MCF 10A (cell line): ENCODE results near the gene PCA3. TPM values are rescaled to one million over a fixed set of nuclear protein-coding genes. Genes with fewer than 3 reads are reported as not detected.

Experiments
- Bru-seq: library from RNA; stranded (reverse); fragments of 400-500 nt; gene quantifications from one replicate; lab custom pipeline; 2021; lab: Mats Ljungman, UMichigan
- BruChase-seq, 2 experiments: library from RNA; stranded (reverse); fragments of 400-500 nt; gene quantifications; one replicate each; lab custom pipeline; 2021; lab: Mats Ljungman, UMichigan
- BruUV-seq: library from RNA; stranded (reverse); fragments of 400-500 nt; replicated peaks from 2 replicates; lab custom pipeline; 2021; lab: Mats Ljungman, UMichigan
- CTCF ChIA-PET: fragments of 300-600 bp; sonication (Branson Sonifier 250); formaldehyde crosslinking; extraction: SDS; loops from one replicate; lab custom pipeline; 2021; ENCODE audit warnings: antibody characterized with exemption, inconsistent platforms; lab: Yijun Ruan, JAX
- POLR2A ChIA-PET: fragments of 300-600, 350-650 bp; sonication (Branson Sonifier 250); formaldehyde crosslinking; extraction: SDS; loops from one replicate; lab custom pipeline; 2020; ENCODE audit warnings: antibody characterized with exemption, inconsistent platforms; lab: Yijun Ruan, JAX
- DNase-seq: peaks from one replicate; pipeline ENCODE4 v3.0.0-alpha.2; 2018; ENCODE audit not compliant: unreplicated experiment
- H3K27ac Mint-ChIP-seq: one replicate; pipeline ENCODE4 v1.8.0; 2022; ENCODE audit warnings: mild to moderate bottlenecking, low read depth, mixed read lengths; ENCODE audit not compliant: unreplicated experiment
- H3K27me3 Mint-ChIP-seq: one replicate; pipeline ENCODE4 v1.8.0; 2022; ENCODE audit warnings: mixed read lengths; ENCODE audit not compliant: insufficient read depth, unreplicated experiment
- H3K36me3 Mint-ChIP-seq: one replicate; pipeline ENCODE4 v1.8.0; 2022; ENCODE audit warnings: mild to moderate bottlenecking, moderate library complexity, mixed read lengths; ENCODE audit not compliant: insufficient read depth, unreplicated experiment
- H3K4me1 Mint-ChIP-seq: one replicate; pipeline ENCODE4 v1.8.0; 2022; ENCODE audit warnings: mixed read lengths; ENCODE audit not compliant: insufficient read depth, unreplicated experiment
- H3K4me3 Mint-ChIP-seq: one replicate; pipeline ENCODE4 v1.8.0; 2022; ENCODE audit warnings: mild to moderate bottlenecking, moderate library complexity, mixed read lengths; ENCODE audit not compliant: unreplicated experiment
- H3K9me3 Mint-ChIP-seq: one replicate; pipeline ENCODE4 v1.8.0; 2022; ENCODE audit warnings: mixed read lengths; ENCODE audit not compliant: unreplicated experiment
- intact Hi-C: fragments of 100-400 bp; cut with micrococcal nuclease; formaldehyde crosslinking; loops from 2 replicates; pipeline ENCODE4 v1.14.1; 2022
- long read RNA-seq: library from polyadenylated mRNA; stranded (forward); transcript quantifications from one replicate; pipeline ENCODE4 v2.0.0, GENCODE V29; 2022
- total RNA-seq: library from RNA; stranded (reverse); gene quantifications from 2 replicates; pipeline ENCODE4 v1.2.3, GENCODE V29; 2022
- TF ChIP-seq, protein P1 (sequence below): fragments of 200-600 bp; IDR thresholded peaks from one replicate; pipeline ENCODE4 v1.8.0; 2022; ENCODE audit warnings: antibody characterized with exemption, mild to moderate bottlenecking; ENCODE audit not compliant: unreplicated experiment

Gene PCA3
- total RNA-seq (not detected in 2 replicates), Bru-seq, nascent RNA (percentile 3 among the genes with signal in this experiment), BruChase-seq, experiment 1, labeled RNA remaining after a 6-hour chase (percentile 8 among the genes with signal in this experiment), BruChase-seq, experiment 2, labeled RNA remaining after a 2-hour chase (percentile 5 among the genes with signal in this experiment)
- long read RNA-seq, result 0 reads

DNA sequence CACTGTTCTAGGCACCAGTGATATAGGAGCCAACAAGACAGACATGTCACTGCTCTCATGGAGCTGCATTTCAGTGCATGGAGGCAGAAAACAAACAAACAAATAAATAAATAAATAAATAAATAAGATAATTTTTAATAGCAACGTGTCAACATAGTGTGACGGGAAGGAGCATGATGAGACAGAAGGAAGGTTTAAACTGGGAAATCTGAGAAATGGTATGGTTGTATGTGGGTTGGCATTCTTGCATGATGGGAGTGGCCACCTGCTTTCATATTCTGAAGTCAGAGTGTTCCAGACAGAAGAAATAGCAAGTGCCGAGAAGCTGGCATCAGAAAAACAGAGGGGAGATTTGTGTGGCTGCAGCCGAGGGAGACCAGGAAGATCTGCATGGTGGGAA is at the start of gene PCA3:
PCA3 (plus strand) TSS at position 301 of the 400 bp plus-strand sequence.
- intact Hi-C loops, result no loop called here

DNA sequence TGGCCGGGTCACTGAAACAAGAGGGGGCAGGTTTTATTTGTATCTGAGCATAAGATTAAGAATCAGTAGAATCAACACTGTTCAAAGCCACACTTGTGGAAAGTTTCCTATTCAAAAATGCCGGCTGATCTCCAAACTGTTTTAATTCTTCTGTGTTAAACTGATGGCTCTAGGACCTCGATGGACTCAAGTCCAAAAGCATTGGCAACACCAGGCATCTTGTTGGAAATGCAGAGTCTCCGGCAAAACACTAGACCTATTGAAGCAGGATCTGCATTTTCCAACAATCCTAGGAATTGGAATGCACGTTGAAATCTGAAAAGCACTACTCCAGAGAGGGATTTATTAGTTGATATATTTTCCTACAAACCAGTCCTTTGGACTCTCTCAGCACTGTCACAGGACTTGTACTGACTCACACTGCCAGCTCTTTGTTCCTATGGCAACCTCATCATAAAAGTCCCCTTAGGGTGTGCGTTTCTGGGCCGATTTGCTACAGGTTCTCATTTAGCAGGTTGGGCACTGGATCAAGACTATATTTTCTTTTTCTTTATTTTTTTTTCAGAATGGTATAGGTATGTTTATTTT is 48.1 kb upstream of the PCA3 start:
- ChIA-PET POLR2A (interaction anchor here (0.5 kb wide), 1 partner anchor 212 kb away, joined by 3 read pairs; no protein-coding TSS in a partner anchor), CTCF (no interaction called here)
- no peaks in the 10 kb centered on the region for H3K27me3 Mint-ChIP-seq
- TF ChIP-seq, protein P1, sequence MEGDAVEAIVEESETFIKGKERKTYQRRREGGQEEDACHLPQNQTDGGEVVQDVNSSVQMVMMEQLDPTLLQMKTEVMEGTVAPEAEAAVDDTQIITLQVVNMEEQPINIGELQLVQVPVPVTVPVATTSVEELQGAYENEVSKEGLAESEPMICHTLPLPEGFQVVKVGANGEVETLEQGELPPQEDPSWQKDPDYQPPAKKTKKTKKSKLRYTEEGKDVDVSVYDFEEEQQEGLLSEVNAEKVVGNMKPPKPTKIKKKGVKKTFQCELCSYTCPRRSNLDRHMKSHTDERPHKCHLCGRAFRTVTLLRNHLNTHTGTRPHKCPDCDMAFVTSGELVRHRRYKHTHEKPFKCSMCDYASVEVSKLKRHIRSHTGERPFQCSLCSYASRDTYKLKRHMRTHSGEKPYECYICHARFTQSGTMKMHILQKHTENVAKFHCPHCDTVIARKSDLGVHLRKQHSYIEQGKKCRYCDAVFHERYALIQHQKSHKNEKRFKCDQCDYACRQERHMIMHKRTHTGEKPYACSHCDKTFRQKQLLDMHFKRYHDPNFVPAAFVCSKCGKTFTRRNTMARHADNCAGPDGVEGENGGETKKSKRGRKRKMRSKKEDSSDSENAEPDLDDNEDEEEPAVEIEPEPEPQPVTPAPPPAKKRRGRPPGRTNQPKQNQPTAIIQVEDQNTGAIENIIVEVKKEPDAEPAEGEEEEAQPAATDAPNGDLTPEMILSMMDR, result no peak
- intact Hi-C loops, result no loop called here
- H3K4me3 Mint-ChIP-seq, result no peak overlapping the region
- H3K36me3 Mint-ChIP-seq, result no peaks in the 10 kb centered on the region
- BruUV-seq, result no TSS peak
- H3K9me3 Mint-ChIP-seq, result no peaks in the 10 kb centered on the region
- peak; percentile 14 for DNase-seq
- no peak overlapping the region for H3K27ac Mint-ChIP-seq
- H3K4me1 Mint-ChIP-seq, result no peaks in the 10 kb centered on the region

More for the DNA sequence above, at the start of gene PCA3:
- Mint-ChIP-seq H3K4me3 (no peak within 1 kb of the TSS), H3K27me3 (no peaks in the 10 kb centered on the region), H3K27ac (no peak within 1 kb of the TSS), H3K9me3 (no peaks in the 10 kb centered on the region), H3K36me3 (no peaks in the 10 kb centered on the region), H3K4me1 (peaks cover 7% of the 10 kb centered on the region)
- DNase-seq, result no peak
- BruUV-seq, result no TSS peak
- TF ChIP-seq, protein P1, result no peak
- CTCF ChIA-PET, result interaction anchor here (0.8 to 1.8 kb wide), 3 partner anchors 9 to 250 kb away, joined by 3 to 4 read pairs (median 3); no protein-coding TSS in a partner anchor
- POLR2A ChIA-PET, result interaction anchor here (0.6 kb wide), 1 partner anchor 139 kb away, joined by 3 read pairs; no protein-coding TSS in a partner anchor

DNA sequence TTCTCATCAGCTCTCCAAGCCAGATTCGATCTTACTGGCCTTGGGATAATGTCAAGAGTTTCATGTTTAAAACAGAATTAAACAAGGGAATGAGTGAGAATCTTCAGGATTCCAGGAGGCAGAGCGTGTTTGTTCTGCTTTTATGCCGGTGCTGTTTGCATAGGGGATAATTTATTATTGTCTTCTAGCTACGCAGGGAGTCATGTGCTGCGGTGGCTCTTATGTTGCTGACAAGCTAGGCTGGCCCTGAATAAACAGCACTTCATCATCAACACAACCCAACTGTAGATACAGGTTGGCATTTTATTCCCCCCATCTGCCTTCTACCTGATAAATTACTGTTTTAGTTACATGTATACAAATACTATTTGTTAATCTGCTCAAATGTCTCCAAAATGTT is 47.1 kb upstream of the PCA3 start:
- H3K9me3 Mint-ChIP-seq, result no peaks in the 10 kb centered on the region
- TF ChIP-seq, protein P1, result no peak
- intact Hi-C loops, result no loop called here
- no TSS peak for BruUV-seq
- POLR2A ChIA-PET, result interaction anchor here (0.6 kb wide), 1 partner anchor 434 kb away, joined by 3 read pairs; no protein-coding TSS in a partner anchor
- H3K36me3 Mint-ChIP-seq, result no peaks in the 10 kb centered on the region
- no peak overlapping the region for H3K27ac Mint-ChIP-seq
- H3K27me3 Mint-ChIP-seq, result no peaks in the 10 kb centered on the region
- no peak overlapping the region for H3K4me3 Mint-ChIP-seq
- H3K4me1 Mint-ChIP-seq, result no peaks in the 10 kb centered on the region
- CTCF ChIA-PET, result interaction anchor here (2.1 kb wide), 1 partner anchor 12 kb away, joined by 6 read pairs; no protein-coding TSS in a partner anchor
- no peak for DNase-seq

DNA sequence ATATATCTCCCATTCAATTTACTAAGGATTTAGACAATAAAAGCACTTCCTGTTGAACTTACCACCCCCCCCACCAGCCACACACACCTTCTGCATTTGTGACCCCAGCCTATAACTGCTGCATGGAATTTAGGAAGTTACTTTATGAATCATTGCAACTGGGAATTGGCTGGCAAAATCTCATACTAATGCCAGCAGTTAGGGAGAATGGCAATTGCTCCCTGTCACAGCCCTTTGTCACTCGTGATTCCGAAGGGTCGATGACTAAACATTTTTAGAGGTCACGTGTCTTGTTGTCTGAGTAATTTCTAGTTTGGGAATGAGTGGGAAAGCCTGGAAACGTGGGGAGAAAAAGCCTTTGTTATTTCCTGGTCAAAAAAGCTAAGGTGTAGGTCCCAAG is 46.6 kb upstream of the PCA3 start:
- intact Hi-C loops, result no loop called here
- Mint-ChIP-seq H3K9me3 (no peaks in the 10 kb centered on the region), H3K27ac (no peak overlapping the region), H3K27me3 (no peaks in the 10 kb centered on the region), H3K4me1 (no peaks in the 10 kb centered on the region), H3K36me3 (no peaks in the 10 kb centered on the region), H3K4me3 (no peak overlapping the region)
- CTCF ChIA-PET, result interaction anchor here (2.1 kb wide), 1 partner anchor 13 kb away, joined by 6 read pairs; no protein-coding TSS in a partner anchor
- BruUV-seq, result no TSS peak
- TF ChIP-seq, protein P1, result no peak
- no peak for DNase-seq
- POLR2A ChIA-PET, result no interaction called here
